Activated naive CD4-positive, alpha-beta T cell treated with anti-CD3 and anti-CD28 coated beads, Interleukin-2, amount 50 U/mL, for 72 hours (primary cell): Measurements from ENCODE around the gene DOCK3. TPM values are rescaled to one million over a fixed set of nuclear protein-coding genes. Genes with fewer than 3 reads are reported as not detected.
A peak's percentile ranks its signal among the peaks of the same experiment; 100 is the strongest.
"Not testable (repeated sequence)": the region's sequence is repeated elsewhere in the genome, so short reads cannot be mapped to it uniquely, and the experiment has no call there.

Experiments used
- ATAC-seq, 2 donors: fragments of 150-1000 bp; cut with Tn5 transposase; 2 replicates each; pipeline ENCODE4 v1.10.0; 2021; ENCODE audit warnings: mild to moderate bottlenecking in 2 of 2, moderate library complexity in 2 of 2
- DNase-seq, 2 donors: peaks; one replicate each; pipeline ENCODE4 v3.0.0; 2021 to 2022; ENCODE audit warnings: low spot score in 2 of 2
- H3K27ac Mint-ChIP-seq, 2 donors: one replicate each; pipeline ENCODE4 v1.8.0; 2022; ENCODE audit warnings: mild to moderate bottlenecking in 2 of 2, mixed read lengths in 2 of 2
- H3K36me3 Mint-ChIP-seq, 2 donors: one replicate each; pipeline ENCODE4 v1.8.0; 2022; ENCODE audit warnings: mixed read lengths in 2 of 2
- H3K9me3 Mint-ChIP-seq, 2 donors: one replicate each; pipeline ENCODE4 v1.8.0; 2022; ENCODE audit warnings: mixed read lengths in 2 of 2
- total RNA-seq, 2 donors: library from RNA; stranded (reverse); gene quantifications; one replicate each; pipeline ENCODE4 v1.2.3, GENCODE V29; 2022

The DOCK3 gene
- total RNA-seq, 2 donors from 2014 or later: 4.1 to 4.8 TPM

- DNase-seq (no peak), ATAC-seq (no peak)
- H3K36me3 Mint-ChIP-seq: peaks cover 5% of the 10 kb centered on the region in 2 donors
- peak overlapping the region in 1 of 2 donors; percentile 33 for H3K27ac Mint-ChIP-seq
- H3K9me3 Mint-ChIP-seq: peaks cover 0 to 5% of the 10 kb centered on the region in 2 donors
These were observed 516.1 kb downstream of the DOCK3 start for GRCh38 chr3:51190827-51191226.

GRCh38 chr3:51191768-51192167 lies 517.0 kb downstream of the DOCK3 start:
- H3K9me3 Mint-ChIP-seq: peaks cover 0 to 5% of the 10 kb centered on the region in 2 donors
- H3K36me3 Mint-ChIP-seq: peaks cover 0 to under 1% of the 10 kb centered on the region in 2 donors
- ATAC-seq (no peak), DNase-seq (no peak)
- no peak overlapping the region for H3K27ac Mint-ChIP-seq

GRCh38 chr3:51198477-51198876 lies 523.8 kb downstream of the DOCK3 start:
- ATAC-seq: peak in 1 of 2 donors; percentile 26
- no peak for DNase-seq
- H3K27ac Mint-ChIP-seq: peak overlapping the region in 1 of 2 donors; percentile 65
- peaks cover 4 to 9% of the 10 kb centered on the region in 2 donors for H3K9me3 Mint-ChIP-seq
- H3K36me3 Mint-ChIP-seq: peaks cover 13 to 18% of the 10 kb centered on the region in 2 donors

GRCh38 chr3:51199296-51199695 lies 524.6 kb downstream of the DOCK3 start:
- not testable (repeated sequence) for H3K27ac Mint-ChIP-seq, H3K9me3 Mint-ChIP-seq, DNase-seq, ATAC-seq
- H3K36me3 Mint-ChIP-seq: peaks cover 13 to 18% of the 10 kb centered on the region in 2 donors

- Mint-ChIP-seq H3K27ac (peak overlapping the region in 1 of 2 donors; percentile 30), H3K36me3 (peaks cover 0 to 6% of the 10 kb centered on the region in 2 donors), H3K9me3 (no peaks in the 10 kb centered on the region)
- ATAC-seq: no peak
- no peak for DNase-seq
These were observed 541.6 kb downstream of the DOCK3 start for GRCh38 chr3:51216291-51216690.

- Mint-ChIP-seq H3K36me3 (no peaks in the 10 kb centered on the region), H3K9me3 (no peaks in the 10 kb centered on the region), H3K27ac (no peak overlapping the region)
- ATAC-seq (no peak), DNase-seq (no peak)
These were observed 547.2 kb downstream of the DOCK3 start for GRCh38 chr3:51221959-51222358.

GRCh38 chr3:51224283-51224682 lies 549.6 kb downstream of the DOCK3 start:
- ATAC-seq: no peak
- DNase-seq: no peak
- H3K27ac Mint-ChIP-seq: no peak overlapping the region
- H3K9me3 Mint-ChIP-seq: no peaks in the 10 kb centered on the region
- H3K36me3 Mint-ChIP-seq: no peaks in the 10 kb centered on the region

GRCh38 chr3:51224843-51225242 lies 550.1 kb downstream of the DOCK3 start:
- H3K36me3 Mint-ChIP-seq: no peaks in the 10 kb centered on the region
- DNase-seq: no peak
- no peak for ATAC-seq
- H3K9me3 Mint-ChIP-seq: no peaks in the 10 kb centered on the region
- H3K27ac Mint-ChIP-seq: no peak overlapping the region

GRCh38 chr3:51242939-51243338 lies 568.2 kb downstream of the DOCK3 start:
- Mint-ChIP-seq H3K36me3 (peaks cover 13 to 18% of the 10 kb centered on the region in 2 donors), H3K9me3 (peaks cover 0 to 13% of the 10 kb centered on the region in 2 donors), H3K27ac (no peak overlapping the region)
- ATAC-seq (no peak), DNase-seq (no peak)

GRCh38 chr3:51243924-51244323 lies 569.2 kb downstream of the DOCK3 start:
- Mint-ChIP-seq H3K27ac (no peak overlapping the region), H3K9me3 (peaks cover 0 to 9% of the 10 kb centered on the region in 2 donors), H3K36me3 (peaks cover 13 to 16% of the 10 kb centered on the region in 2 donors)
- ATAC-seq: no peak
- no peak for DNase-seq

- H3K27ac Mint-ChIP-seq: no peak overlapping the region
These were observed 571.1 kb downstream of the DOCK3 start for GRCh38 chr3:51245867-51246266.

GRCh38 chr3:51257870-51258269 lies 583.1 kb downstream of the DOCK3 start:
- peaks cover 7 to 38% of the 10 kb centered on the region in 2 donors for H3K36me3 Mint-ChIP-seq
- no peak for ATAC-seq
- DNase-seq: no peak
- no peak overlapping the region for H3K27ac Mint-ChIP-seq
- peaks cover 14 to 22% of the 10 kb centered on the region in 2 donors for H3K9me3 Mint-ChIP-seq

More at GRCh38 chr3:51245867-51246266, 571.1 kb downstream of the DOCK3 start:
- DNase-seq (no peak), ATAC-seq (no peak)
- H3K36me3 Mint-ChIP-seq: peaks cover 6 to 10% of the 10 kb centered on the region in 2 donors
- no peaks in the 10 kb centered on the region for H3K9me3 Mint-ChIP-seq

- Mint-ChIP-seq H3K27ac (peak overlapping the region in 1 of 2 donors; percentile 7), H3K9me3 (peaks cover 8 to 21% of the 10 kb centered on the region in 2 donors), H3K36me3 (peaks cover 8 to 29% of the 10 kb centered on the region in 2 donors)
- not testable (repeated sequence) for ATAC-seq, DNase-seq
These were observed 589.4 kb downstream of the DOCK3 start for GRCh38 chr3:51264166-51264565.

GRCh38 chr3:51268132-51268531 lies 593.4 kb downstream of the DOCK3 start:
- no peak for DNase-seq
- no peak for ATAC-seq
- Mint-ChIP-seq H3K27ac (no peak overlapping the region), H3K9me3 (peaks cover 8 to 15% of the 10 kb centered on the region in 2 donors), H3K36me3 (peaks cover 8 to 17% of the 10 kb centered on the region in 2 donors)

- Mint-ChIP-seq H3K27ac (no peak overlapping the region), H3K9me3 (peaks cover 3 to 9% of the 10 kb centered on the region in 2 donors), H3K36me3 (peaks cover under 1 to 9% of the 10 kb centered on the region in 2 donors)
- DNase-seq (no peak), ATAC-seq (no peak)
These were observed 594.7 kb downstream of the DOCK3 start for GRCh38 chr3:51269466-51269865.

- Mint-ChIP-seq H3K36me3 (peaks cover 0 to 1% of the 10 kb centered on the region in 2 donors), H3K9me3 (peaks cover 0 to 4% of the 10 kb centered on the region in 2 donors), H3K27ac (peak overlapping the region in 1 of 2 donors; percentile 81)
- no peak for DNase-seq
- ATAC-seq: peak in 1 of 2 donors; percentile 37
These were observed 595.8 kb downstream of the DOCK3 start for GRCh38 chr3:51270559-51270958.

GRCh38 chr3:51271172-51271571 lies 596.4 kb downstream of the DOCK3 start:
- no peaks in the 10 kb centered on the region for H3K9me3 Mint-ChIP-seq
- H3K36me3 Mint-ChIP-seq: no peaks in the 10 kb centered on the region

GRCh38 chr3:51274052-51274451 lies 599.3 kb downstream of the DOCK3 start:
- DNase-seq (no peak), ATAC-seq (no peak)
- Mint-ChIP-seq H3K36me3 (no peaks in the 10 kb centered on the region), H3K9me3 (no peaks in the 10 kb centered on the region), H3K27ac (no peak overlapping the region)

More at GRCh38 chr3:51271172-51271571, 596.4 kb downstream of the DOCK3 start:
- peak in 1 of 2 donors; percentile 24 for ATAC-seq
- H3K27ac Mint-ChIP-seq: peak overlapping the region; percentile 70 to 81
- DNase-seq: no peak
